Measurements from ENCODE around the gene CAMK1D.
"Not testable (repeated sequence)": the region's sequence is repeated elsewhere in the genome, so short reads cannot be mapped to it uniquely, and the experiment has no call there.

CAMK1D gene

DNA sequence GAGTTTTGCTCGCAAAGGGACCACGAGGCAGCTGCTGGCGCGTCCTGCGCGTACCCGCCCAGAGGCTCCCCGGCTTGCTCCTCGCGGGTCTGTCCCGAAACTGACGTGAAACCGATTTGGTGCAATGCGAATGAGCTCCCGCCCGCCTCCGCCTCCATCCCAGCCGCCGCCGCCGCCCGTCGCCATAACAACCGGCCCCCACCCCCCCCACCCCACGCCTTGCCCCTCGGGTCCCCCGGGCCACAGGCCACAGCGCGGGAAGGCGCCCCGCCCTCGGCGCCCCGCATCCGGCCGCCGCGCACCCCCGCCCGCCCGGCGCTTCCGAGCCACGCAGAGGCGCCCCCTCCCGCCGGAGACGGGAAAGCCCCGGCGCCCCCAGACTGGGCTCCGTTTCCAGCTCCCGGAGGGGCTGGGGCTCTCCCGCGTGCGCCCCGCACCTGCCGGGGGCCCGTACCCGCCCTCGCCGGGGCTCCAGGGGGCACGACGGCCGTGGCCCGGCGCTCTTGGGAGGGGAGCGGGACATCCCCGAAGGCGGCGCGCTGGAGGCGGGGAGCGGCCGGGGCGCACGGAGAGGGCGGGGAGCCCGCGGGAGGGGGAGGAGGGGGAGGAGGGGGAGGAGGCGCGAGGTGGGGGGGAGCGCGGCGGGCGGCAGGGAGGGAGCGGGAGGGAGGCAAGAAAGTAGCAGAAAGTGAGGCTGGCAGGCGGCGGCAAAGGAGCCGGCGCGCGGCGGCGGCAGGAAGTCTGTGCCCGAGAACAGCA, at the start of gene CAMK1D:
Gene CAMK1D, plus strand, starts transcription at position 678 of the 759 bp plus-strand sequence.
- DNase-seq: peak; percentile 93

DNA sequence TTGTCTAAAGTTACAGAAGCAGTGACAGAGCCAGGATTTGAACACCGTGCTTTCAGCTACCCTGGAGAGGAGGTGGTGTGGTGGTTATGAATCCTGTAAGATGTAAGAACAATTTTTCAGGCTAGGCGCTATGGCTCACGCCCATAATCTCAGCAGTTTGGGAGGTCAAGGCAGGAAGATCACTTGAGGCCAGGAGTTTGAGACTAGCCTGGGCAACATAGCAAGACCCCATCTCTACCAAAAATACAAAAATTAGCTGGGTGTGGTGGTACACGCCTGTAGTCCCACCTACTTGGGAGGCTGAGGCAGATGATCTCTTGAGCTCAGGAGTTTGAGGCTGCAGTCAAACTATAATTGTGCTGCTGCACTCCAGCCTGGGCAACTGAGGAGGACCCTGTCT, 48.3 kb upstream of the CAMK1D start:
- not testable (repeated sequence) for DNase-seq

GRCh38 chr10:12308057-12308456, 41.3 kb upstream of the CAMK1D start:
- no peak for DNase-seq

DNA sequence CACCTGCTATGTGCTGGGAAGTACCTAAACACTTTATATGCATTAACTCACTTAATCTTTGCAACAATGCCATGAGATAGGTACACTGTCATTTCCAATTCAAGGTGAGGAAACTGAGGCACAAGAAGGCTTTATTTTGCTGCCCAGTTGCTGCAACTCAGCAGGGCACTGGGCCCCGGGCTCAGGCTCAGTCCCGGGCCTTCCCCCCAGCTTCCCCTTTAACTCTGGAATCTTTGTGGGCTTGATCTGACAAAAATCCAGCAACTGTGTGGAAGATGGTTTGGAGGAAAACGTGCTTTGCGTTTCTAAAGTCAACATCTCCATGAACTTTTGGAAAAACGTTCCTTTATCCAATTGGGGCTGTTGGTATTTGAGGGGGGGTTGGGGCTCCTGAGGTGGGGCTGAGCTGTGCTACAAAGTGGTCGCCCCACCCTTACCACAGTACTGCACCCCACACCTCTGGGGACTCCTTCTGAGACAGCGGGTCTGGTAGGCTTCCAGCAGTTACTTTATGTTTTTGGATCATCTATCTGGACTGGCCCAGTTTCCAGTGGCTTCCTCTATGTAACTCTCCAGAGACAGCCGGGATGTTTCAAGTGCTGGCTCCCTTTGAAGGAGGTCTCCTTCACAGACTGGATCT, 40.5 kb upstream of the CAMK1D start:
- DNase-seq: no peak

- not testable (repeated sequence) for DNase-seq
Observed at GRCh38 chr10:12309783-12310182, 39.6 kb upstream of the CAMK1D start.

DNA sequence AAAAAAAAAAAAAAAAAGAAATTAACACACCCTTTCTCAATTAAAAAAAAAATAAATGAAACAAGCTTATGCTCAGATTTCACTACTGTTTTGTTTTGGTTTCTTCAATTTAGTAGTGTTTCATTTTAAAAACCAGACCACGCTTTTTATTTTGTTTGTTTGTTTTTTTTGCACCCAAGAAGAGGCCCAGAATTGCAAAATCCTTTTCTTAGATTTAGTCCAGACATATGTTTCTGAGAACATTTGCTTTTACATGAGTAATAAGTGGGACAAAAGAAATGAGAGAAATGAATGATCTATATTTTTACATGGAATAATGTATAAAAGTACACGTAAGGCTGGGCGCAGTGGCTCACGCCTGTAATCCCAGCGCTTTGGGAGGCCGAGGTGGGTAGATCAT, 34.5 kb upstream of the CAMK1D start:
- DNase-seq: no peak

GRCh38 chr10:12319076-12319475, 30.3 kb upstream of the CAMK1D start:
- no peak for DNase-seq

- DNase-seq: no peak
Observed at GRCh38 chr10:12320892-12321291, 28.5 kb upstream of the CAMK1D start.

GRCh38 chr10:12321641-12322040, 27.7 kb upstream of the CAMK1D start:
- no peak for DNase-seq

GRCh38 chr10:12322583-12323131, 26.7 kb upstream of the CAMK1D start:
- no peak for DNase-seq

DNA sequence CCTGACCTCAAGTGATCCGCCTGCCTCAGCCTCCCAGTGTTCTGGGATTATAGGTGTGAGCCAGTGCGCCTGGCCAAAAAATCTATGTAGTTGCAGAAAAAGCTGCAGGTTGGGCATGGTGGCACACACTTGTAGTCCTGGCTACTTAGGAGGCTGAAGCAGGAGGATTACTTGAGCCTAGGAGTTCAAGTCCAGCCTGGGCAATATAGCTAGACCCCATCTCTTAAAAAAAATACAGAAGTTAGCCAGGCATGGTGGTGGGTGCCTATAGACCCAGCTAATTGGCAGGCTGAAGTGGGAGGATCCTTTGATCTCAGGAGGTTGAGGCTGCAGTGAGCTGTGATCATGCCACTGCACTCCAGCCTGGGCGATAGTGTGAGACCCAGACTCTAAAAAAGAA, 24.8 kb upstream of the CAMK1D start:
- no peak for DNase-seq

GRCh38 chr10:12327074-12327473, 22.3 kb upstream of the CAMK1D start:
- DNase-seq: no peak

DNA sequence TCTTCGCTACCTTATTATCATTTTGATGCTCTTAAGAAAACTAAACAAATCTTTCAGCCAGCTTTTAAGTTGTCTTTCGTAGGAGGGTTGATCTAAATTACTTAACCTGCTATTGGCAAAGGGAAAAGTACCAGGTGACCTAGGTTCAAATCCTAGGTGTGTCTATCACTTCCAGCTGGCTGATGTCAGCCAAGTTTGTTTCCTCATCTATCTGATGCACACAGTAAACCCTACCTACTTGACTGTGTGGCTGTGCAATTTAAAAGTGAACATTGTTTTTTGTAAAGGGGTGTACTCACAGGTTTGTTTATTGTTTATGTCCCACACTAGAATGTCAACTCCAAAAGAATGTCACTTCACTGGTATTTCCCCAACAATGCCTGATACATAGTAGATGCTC, 21.9 kb upstream of the CAMK1D start:
- DNase-seq: no peak

DNA sequence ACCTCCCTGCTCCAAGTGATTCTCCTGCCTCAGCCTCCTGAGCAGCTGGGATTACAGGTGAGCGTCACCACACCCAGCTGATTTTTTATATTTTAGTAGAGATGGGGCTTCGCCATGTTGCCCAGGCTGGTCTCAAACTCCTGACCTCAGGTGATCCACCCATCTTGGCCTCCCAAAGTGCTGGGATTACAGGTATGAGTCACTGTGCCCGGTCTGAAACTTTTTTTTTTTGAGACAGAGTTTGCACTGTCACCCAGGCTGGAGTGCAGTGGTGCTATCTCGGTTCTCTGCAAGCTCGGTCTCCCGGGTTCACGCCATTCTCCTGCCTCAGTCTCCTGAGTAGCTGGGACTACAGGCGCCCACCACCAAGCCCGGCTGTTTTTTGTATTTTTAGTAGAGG, 21.0 kb upstream of the CAMK1D start:
- DNase-seq: not testable (repeated sequence)

DNA sequence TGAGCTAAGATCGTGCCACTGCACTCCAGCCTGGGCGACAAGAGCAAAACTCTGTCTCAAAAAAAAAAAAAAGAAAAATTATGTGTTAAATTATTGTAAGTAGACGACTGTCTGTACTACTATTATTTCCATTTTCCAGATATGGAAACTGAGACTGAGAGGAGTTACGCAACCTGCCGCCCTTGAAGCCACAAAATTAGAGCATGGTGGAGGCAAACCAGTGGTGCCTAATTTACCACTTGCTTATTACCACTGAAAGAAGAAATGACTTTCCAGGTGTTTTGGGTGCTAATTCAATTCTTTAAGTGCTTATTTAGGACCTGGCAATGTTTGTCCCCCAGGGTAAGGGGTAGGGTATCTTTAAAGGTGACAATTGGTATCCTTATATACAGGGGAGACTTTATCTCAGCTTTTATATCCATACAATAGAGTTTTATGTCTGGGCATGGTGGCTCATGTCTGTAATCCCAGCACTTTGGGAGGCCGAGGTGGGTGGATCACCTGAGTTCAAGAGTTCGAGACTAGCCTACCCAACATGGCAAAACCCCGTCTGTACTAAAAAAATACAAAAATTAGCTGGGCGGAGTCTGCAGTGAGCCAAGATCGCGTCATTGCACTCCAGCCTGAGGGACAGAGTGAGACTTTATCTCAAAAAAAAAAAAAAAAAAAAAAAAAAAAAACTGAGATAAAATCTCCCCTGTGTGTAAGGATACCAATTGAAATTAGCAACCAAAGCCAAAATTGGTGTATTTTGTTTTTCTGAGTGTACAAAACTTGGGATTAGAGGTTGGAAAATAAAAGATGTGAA, 16.6 kb upstream of the CAMK1D start:
- DNase-seq: no peak

GRCh38 chr10:12333380-12334185, 15.8 kb upstream of the CAMK1D start:
- DNase-seq: peak; percentile 79

DNA sequence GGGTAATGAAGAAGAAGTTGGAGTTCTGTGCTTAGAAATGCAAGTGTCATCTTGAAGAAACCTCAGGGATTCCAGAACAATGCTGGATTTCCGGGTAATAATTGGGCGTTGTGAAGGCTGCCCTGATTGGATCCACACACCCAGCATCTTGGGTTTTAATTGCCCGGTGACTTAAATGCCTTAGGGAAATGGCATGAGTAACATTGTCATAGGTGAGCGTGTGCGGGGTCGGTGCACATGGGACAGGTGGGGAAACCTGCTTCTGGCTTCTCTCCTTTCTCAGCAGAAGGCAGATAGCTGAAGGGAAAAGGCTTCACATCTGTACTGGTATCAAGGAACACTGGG, 15.2 kb upstream of the CAMK1D start:
- no peak for DNase-seq

GRCh38 chr10:12335169-12335568, 14.2 kb upstream of the CAMK1D start:
- DNase-seq: not testable (repeated sequence)

GRCh38 chr10:12337453-12338372, 11.6 kb upstream of the CAMK1D start:
- DNase-seq: no peak

DNA sequence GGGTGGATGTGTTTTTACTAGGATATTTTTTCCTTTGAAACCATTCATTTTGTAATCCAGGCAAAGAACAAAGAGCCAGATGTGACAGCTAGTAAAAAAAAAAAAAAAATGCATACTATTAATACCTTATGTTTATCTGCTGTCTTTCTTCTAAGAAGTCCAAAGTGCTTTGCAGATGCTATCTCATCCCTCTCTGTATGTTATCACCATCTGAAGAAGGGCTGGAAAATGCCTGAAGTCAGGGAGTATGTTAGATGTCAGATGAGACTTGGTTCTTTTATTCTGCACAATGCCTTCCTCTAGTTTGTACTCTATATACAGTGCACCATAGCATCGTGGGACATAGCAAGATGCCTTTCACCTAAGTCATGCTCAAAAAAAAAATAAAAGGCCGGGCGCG, 10.4 kb upstream of the CAMK1D start:
- DNase-seq: no peak

GRCh38 chr10:12340371-12340770, 9.0 kb upstream of the CAMK1D start:
- no peak for DNase-seq

- no peak for DNase-seq
Observed at GRCh38 chr10:12340937-12341336, 8.4 kb upstream of the CAMK1D start.

Data from CD4-positive, alpha-beta T cell treated with Interferon gamma for 1 hour (primary cell).